Stimulated activated CD8-positive, alpha-beta memory T cell treated with anti-CD3 and anti-CD28 coated beads, Interleukin-7, amount 100 ng/mL, for 1 hour (primary cell): Measurements from ENCODE around the gene PIRT.

ENCODE experiments used
- DNase-seq, 2 donors: peaks; one replicate each; pipeline ENCODE4 v3.0.0-alpha.2; 2020; ENCODE audit warnings: low read depth in 2 of 2

PIRT gene

DNA sequence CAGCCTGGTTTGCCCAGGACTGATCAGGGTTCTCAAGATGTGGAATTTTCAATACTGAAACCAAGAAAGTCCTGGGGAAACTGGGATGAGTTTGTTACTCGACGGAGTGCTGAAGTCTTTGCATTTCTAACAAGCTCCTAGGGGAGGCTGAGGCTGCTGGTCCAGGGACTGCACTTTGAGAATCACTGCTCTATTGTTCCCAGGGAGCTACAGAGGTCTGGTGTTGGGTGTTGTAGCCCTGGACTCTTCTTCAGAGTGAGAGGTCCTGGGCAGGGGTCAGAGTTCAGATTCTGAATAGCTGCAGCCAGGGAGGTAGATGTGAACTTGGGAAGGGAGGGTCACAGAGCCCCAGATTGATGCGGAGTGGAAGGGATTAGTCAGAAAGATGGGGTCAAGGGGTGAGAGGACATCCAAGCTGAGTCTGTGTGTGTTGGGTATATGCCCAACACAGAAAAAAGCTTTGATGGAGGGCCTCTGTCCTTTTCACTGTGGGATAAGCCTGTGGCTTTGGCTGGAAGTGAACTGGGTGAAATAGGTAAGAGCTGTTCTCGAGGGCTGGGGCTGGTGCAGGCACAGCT lies 48.1 kb downstream of the PIRT start:
- DNase-seq = no peak

DNA sequence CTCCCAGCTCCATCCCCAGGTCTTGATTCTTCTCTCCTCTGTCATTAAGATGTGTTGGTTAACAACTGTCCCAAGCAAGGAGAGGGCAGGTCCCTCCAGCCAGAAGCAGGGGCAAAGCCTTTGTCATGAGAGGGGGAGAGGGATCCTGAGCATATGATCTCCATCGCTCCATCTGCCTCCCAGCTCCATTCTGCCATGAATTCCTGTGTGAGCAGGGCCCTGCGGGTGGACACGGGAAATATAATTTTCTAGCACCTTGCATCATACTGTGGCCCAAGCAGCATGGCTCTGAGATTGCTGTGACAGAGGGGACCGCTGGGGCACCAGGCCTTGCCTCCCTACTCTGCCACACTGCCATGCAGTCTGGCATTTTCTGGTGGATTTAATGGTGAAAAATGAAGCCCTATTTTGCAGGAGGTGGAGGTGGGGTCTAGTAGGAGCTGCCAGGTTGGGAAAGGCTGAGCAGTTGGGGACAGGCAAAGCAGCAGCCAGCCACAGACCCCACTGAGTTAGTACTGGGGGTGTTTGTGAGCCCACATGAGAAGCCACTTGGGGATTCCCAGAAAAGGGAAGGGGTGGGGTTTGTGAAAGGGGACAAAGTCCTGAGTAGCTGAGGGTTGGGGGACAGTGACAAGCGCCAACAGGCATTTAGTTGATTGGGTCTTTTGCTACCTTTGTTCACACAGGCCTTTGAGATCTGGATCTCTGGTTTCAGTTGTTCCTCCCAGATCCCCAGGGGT lies 50.4 kb downstream of the PIRT start:
- DNase-seq = no peak

DNA sequence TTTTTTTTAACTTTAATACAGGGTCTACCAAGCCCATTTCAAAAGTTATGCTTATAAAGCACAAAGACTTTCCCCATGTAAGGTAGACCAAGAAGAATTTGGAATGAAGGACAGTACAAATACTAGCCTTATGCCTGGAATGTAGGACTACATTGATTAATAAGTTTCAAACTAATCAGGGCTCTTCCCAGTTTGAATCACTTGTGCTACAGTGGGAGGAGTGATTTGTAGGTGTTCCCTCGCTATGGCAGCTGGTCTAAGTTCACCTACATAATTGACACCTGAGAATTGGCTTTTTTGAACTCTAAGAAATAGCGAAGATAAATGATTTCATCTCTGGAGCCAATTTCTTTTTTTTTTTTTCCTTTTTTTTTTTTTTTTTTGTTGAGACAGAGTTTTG lies 52.6 kb downstream of the PIRT start:
- no peak for DNase-seq

DNA sequence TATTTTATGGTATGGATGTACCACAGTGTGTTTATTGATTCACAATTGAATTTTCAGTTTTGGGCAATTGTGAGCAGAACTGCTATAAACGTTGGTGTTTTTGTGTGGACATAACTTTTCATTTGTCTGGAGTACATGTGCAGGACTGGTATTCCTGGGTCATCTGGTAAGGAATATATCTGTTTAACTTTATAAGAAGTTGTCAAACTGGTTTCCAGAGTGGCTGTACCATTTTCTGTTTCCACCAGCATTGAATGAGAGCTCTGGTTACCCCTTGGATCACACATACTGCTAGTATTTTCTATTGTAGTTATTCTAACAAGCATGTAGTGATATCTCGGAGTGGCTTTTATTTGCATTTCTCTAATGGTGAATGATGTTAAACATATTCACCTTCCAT lies 58.3 kb downstream of the PIRT start:
- DNase-seq = no peak

DNA sequence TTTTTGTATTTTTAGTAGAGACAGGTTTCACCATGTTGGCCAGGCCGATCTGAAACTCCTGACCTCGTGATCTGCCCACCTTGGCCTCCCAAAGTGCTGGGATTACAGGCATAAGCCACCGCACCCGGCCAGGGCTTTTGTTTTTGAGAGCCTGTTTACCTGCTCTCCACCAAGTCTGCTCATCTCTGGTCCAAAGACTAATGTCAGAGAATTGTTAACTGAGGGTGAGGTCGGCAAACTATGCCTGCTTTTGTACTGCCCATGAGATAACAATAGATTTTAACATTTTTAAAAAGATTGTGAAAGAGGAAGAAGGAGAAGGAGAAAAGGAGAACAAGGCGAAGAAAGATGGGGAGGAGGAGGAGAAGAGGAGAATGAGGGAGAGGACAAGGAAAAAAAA lies 60.0 kb downstream of the PIRT start:
- DNase-seq = no peak

DNA sequence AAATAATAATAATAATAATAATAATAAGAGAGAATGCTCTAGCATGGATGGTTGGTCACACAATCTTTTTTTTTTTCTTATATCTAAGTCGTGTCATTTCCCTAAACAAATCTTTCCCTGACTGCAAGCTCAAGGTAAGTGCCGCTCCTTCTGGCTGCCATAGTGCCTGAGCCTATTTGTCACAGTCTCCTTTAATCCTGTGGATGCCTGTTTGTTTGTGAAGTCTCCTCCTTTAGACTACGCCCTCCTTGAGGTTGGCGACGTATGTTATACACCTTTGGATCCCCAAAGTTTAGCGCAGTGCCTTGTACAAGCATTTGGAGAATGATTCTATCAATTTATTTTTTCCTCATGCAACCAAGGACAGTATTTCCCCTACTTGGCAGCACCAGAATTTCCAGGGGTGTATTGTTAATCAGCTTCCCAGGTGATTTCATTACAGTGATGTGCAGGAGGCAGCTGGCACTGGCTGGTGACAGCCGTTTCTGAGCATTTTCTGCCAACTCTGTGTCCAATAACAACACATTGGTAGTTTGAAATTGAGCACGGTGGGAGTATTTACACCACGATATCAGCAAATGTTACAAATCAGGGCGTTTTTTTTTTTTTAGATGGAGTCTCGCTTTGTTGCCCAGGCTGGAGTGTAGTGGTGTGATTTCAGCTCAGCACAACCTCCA lies 60.6 kb downstream of the PIRT start:
- no peak for DNase-seq

DNA sequence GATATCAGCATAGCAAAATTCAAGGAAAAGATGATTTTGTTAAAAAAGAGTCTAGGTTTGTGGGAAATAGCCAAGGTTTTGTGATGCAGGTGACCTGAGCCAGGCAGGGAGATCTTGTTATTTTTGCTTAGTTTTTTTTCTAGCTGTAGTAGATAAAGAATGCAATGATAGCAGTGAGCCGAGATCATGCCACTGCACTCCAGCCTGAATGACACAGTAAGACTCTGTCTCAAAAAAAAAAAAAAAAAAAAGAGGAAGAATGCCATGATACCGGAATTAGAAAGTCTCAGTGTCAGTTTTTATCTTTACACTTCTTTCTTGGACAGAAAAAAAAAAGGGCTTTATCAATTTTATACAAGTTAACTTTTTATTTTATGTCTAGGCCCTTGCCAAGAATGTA lies 61.5 kb downstream of the PIRT start:
- DNase-seq = no peak

DNA sequence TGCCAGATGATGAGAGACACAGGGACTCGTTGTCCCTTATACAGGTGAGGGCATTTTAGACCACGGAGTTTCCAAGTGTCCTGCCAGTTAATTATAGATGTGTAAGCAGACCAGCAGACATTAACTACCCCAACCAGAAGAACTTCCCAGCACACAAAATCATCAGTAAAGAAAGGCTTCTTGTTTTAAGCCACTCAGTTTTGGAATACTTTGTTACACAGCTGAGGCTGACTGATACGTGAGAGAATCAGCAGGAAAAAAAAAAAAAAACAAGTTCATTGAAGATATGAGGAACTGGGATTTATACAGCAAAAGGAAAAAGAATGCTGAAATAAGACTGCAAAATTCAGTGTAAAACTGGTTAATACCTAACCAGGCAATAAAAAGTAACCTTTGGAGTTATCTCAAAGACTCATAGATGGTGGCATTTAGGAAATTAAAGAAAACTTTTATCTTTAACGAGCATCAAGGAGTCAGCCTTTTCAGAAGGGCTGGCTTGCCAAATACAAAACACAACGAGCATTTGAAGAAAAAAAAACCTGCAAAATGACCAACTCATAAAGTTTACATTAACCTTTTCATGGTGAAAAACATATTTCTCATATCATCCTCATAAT lies 62.0 kb downstream of the PIRT start:
- DNase-seq = no peak

DNA sequence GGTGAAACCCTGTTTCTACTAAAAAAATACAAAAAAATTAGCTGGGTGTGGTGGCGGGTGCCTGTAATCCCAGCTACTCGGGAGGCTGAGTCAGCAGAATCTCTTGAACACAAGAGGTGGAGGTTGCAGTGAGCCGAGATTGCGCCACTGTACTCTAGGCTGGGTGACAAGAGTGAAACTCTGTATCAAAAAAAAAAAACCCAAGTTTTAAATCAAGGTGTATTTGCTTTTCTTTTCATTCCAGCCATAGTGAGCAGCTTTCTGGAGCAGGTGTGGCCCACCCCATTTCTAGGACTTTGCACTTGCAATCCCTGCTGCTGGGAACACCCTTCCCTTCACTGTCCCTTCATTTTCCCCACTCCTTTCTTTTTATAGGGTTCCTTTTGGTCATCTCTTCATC lies 62.8 kb downstream of the PIRT start:
- DNase-seq = no peak

DNA sequence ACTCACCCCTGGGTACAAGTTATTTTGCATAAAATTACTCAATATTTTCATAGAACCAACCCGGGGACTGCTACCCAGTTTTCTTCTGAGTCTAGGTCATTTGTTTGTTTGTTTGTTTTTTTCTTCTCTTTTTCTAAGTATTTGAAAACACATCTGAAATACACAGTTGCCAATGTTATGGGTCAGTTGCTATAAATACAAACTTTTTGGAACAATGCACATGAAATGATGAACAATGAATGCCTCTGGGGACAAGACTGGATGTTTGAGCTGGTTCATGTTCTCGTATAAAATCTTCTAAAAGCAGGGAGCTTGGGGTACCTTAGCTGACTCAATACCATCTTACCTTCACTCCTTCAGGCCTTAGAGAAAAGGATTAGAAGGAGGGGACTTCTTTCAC lies 64.5 kb downstream of the PIRT start:
- DNase-seq = no peak
